GM19324 (cell line): ENCODE data around the gene CTNS.

Experiments used
- ATAC-seq: cut with Tn5 transposase; IDR thresholded peaks from one replicate; pipeline ENCODE4 v1.9.1; 2021; ENCODE audit warnings: mild to moderate bottlenecking, moderate library complexity; ENCODE audit not compliant: unreplicated experiment, low FRiP score

CTNS gene

DNA sequence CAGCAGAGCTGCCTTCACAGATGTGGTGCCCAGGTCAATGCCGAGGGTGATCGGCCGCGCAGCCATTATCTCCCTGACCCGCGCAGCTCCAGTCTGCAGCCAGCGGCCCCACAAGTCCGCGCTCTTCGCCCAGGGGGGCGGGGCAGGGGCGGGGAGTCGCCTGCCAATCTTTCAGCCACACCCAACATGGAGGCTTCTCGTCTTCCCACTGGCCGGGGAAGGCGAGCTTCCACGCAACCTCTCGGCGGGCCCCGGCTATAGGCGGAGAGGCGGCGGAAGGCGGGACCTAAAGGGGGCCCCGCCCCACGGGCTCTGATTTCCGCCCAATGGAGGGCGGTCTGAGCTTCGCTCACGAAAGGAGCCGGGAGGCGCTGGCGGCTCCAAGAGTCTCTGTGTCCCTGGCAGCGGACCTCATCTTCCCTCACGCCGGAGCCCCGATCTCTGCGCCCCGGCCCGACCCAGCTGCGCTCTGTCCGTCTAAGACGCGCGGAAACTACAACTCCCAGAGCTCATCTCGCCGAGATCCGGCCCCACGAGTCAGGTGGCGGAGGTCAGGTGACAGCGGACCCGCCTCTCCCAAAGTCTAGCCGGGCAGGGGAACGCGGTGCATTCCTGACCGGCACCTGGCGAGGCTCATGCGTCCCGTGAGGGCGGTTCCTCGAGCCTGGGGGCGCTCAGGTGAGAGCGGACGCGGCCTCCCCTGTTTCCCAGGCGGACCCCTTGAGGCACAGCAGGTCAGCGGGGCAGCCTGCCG, at the start of gene CTNS, which contains the start of gene SHPK:
Gene CTNS (plus strand): TSS at position 607 of the 754 bp plus-strand sequence. CDS start 3,447 bp downstream, outside the sequence.
Gene SHPK (minus strand): TSS at position 97 of the 754 bp plus-strand sequence. CDS start 31 bp downstream, at position 66.
- peak; percentile 96 for ATAC-seq

DNA sequence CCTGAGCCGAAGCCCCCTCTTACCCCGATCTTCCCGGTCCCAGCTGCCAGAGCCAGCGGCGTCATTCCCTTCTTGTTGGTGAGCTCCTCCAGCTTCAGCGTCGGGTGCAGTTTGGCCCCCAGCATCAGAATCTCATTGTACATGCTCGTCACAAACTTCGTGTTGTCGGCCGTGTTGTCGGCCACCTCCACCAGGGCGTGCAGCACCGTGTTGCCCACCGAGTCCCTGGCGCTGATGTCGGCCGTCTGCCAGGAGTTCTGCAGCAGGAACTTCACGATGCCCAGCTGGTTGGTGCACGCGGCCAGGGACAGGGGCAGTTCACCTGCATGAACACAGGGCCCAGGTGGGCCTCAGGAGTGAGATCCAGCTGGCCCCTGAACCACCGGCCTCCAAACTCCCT, 46.8 kb upstream of the CTNS start:
- ATAC-seq = no peak

DNA sequence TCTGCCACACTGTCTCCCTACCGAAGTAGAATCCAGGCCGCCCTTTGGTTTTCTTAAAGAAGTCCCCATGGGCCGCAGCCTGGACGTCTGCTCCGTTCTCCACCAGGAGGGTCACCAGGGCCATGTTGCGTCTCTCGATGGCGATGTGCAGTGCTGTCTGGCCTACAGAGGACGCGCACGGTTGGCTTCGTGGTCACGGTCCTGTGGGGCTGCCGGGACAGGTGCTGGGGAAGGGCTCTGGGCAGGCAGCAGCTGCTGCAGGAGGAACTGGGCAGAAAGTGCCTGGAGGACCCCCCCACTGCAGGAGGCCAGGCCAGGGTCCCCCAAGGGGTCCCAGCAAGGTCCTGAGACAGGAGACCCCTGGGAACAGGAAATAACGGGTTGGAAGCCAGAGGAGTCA, 46.3 kb upstream of the CTNS start:
- ATAC-seq = no peak

DNA sequence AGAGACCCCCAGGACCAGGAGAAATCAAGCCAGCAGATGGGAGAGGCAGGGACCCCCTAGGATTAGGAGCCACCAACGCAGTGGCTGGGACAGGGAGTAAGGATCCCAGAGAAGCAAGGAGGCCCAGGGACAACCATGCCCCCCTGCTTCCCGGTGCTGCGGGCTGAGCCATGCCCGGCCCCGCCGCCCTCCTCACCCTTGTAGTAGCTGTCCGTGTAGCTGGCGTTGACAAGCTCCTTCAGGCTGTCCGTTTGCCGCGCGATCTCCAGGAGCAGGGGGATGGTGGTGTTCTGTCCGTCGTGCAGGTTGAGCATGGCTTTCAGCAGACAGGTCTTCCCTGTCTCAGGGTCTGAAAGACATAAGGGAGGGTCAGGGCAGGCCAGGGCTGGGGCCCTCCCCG, 45.8 kb upstream of the CTNS start:
- no peak for ATAC-seq

DNA sequence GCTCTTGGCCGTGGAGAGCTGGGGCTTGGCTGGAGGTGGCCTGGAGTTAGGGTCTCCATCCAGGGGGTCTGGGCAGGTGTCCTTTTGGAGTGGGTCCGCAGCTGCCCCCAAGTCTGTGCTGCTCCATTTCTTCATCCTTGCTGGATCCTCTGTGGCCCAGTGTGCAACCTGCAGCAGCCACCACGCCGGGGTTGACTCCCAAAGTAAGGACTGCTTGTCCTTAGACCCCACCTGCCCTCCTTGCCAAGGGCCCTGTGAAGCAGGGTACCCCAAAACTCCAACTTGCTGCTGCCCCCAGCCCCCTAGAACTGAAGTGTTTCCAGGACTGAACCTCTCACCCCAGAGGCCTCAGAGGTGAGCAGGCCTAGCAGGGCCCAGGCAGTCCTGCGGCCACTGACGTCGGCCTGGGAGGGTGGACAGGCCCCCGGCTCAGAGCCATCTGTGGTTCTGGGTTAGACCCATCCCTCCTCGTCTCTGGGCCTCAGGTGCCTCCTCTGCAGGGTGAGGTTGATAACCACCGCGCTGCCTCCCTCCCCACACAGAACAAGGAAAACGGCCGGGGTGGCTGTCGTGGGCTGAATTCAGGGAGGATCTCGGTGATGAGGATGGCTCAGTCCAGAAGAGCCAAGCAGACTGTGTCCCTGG, 44.2 kb upstream of the CTNS start:
- no peak for ATAC-seq

DNA sequence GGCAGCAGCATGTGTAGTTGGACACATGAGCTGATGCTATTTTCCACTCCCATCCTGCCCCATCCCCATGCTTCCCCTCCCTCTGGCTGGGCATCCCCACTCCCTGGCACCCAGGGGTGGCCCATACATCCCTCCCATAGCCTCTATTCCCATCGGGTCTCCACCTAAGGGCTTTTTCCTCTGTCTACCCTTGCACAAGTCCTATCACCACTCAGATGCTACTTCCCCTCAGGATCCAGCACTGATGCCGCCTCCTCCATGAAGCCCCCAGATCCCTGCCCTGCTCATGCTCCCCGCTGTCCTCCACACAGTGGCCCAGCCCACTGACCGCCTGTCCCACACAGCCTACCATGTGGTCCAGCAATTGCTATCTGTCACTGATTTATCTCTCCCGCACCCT, 43.2 kb upstream of the CTNS start:
- ATAC-seq = no peak

DNA sequence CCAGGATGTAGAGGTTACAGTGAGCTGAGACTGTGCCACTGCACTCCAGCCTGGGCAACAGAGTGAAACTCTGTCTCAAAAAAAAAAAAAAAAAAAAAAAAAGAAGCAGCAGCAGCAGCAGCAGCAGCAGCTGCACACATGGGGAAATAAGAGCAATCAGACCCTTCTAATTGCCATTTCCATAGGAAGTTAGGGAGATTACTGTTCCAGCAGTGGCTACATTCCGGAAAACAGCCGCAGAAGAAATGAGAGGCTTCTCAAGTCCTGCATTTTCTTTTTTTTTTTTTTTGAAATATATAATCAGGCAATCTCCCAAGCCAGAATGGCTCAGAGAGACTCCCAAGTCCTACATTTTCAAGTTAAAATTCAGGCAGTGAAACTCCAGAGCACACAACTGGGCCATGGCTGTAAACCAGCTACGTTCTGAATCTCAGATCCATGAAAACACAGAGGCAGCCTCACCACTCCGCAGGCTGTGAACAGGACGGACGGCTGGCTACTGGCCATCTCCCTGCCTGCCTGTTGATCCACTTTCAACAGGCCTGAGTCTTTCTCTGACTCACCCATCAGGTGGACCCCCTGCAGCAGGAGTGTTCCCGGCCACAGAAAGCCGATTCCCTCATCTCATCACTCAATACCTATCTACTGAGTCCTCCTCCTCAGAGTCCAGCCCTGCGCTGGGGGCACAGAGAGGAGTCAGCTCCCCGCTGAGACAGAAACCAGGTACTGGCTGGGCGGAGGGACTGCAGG, 42.3 kb upstream of the CTNS start:
- ATAC-seq = no peak

DNA sequence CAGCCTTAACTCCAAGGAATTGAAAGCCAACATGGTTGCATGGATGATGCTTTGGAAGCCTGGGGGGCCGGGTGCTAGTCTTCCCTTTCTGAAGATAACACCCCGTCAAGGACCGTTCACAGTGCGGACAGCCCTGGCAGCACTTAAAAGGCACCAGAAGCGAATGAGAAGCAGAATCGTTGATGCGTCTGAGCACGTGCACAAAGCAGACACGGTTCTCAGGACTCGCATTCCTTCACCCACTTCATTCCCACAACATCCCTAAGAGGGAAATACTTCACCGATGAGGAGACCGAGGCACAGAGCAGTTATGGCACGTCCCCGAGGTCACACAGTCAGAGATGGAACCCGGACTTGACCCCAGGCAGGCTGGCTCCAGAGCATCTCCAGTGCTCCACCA, 41.6 kb upstream of the CTNS start:
- ATAC-seq = no peak

DNA sequence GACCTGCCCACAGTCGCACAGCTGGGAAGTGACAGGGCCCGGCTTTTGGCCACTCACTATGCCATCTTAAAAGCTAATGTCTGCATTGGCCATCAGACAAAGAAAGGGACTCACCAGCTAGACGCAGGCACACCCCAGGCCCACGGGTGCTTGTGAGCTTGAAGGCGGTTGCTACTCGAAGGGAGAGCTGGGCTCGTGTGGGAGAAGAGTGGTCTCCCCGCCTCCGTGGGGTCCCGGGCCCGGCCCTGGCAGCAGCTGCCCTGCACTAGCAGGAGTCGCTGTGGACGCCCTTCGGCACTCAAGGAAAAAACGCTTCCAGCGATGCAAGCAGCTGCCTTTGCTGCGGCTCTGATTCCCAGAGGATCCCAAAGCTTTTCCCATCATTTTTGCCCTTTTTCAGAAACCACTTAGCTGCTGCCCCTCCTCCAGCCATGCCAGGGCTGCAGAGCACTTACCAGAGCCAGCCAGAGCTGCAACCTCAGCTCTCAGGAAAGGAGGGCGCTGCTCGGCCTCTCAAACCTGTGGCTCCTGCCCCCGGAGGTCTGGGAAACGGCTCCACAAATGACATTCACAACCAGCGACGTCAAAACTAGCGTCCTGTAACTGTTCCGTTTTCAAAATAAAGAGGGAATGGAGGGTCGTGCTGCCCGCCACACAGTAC, 39.6 kb upstream of the CTNS start:
- ATAC-seq = no peak

DNA sequence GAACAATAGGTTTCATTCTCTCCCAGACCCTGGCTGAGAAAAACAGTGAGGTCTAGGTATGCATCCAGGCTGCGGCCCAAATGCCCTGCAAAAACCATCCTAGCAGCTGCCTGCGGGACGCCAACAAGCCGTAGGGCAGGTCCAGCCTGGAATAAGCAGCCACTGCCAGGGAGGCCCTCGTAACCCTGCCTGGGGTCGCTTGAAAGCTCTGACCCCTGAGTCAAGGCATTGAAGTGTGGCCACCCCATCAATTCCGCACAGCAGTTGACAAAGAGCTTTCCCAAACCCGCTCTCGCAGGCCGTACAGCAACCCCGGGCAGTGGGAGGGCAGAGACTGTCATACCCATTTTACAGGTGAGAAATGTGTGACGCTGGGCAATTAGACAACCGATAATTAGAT, 38.5 kb upstream of the CTNS start:
- no peak for ATAC-seq

DNA sequence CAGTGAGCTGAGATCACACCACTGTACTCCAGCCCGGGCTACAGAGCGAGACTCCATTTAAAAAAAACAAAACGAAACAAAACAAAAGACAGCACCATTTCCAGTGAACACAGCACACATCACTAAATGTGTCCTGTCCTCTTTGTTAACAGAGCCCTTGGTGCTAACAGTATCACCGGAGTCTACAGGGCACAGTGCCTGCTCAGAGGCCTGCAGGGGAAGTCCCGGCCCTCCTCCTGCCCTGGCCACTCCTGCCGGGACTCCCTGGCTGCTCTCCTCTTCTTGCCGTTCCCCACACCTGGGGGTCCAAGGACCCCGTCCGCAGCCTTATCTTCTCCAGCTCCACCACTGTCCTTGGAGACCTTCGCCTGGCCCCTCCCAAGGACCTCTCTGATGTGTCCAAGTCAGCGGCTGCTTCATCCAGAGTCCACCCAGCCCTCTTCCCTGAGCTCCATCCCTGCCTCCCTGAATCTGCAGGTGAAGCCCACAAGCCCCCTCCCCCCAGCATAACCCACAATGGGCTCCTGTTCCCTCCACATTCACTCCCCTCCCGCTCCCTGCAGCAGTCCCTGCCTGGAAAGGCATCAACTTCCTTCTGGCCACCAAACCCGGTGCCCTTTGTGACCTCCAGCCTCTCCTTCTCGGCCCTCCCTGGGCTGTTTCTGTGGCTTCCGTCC, 35.9 kb upstream of the CTNS start:
- no peak for ATAC-seq

DNA sequence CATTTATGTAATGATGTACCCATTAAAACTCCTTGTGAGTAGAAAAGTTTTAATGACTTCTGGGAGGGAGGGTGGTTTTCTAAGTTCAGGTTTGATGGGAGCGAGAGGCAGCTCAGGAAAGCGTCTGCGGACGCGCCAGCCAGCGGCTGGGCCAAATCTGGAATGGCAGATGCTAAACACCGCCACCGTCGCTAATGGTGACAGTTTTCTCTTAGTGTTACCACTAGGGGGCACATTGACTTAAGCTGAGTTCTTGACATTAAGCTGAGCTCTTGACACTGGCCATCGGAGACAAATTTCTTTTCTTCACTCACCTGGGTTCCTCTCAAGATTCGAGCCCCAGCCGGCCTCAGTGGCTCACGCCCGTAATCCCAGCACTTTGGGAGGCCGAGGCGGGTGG, 34.1 kb upstream of the CTNS start:
- no peak for ATAC-seq

DNA sequence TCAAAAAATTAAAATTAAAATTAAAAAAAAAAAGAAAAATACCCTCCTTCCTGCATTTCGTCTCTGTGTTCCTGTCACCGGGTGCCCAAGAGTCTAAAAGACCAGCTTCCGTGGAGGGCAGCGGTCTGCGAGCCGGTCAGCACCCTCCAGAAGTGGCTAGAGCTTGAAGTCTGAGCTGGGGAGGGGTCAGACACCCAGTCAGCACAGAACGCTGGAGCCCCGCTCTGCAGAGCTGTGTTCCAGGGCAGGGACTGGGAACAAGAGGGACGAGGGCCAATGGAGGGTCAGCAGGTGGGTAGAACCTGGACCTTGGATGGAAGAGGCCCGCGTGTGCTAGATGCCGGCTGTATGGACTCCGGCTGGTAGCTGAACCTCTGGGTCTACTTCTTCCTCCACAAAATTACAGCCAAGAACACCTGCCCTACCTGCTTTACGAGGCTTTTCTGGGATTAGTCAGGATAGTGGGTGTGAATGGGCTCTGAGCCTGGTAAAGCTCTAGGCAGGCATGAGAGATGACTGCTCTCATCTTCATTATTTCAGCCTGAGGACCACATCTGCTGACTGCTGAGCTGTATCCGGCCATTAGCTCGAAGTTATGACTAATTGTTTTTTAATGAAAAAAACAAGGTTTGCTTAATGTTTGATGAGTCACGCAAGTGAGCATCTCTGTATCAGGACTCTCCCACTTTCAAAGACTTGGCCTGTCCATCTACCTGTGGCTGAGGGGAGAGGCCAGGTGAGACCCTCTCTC, 33.3 kb upstream of the CTNS start:
- ATAC-seq = no peak

DNA sequence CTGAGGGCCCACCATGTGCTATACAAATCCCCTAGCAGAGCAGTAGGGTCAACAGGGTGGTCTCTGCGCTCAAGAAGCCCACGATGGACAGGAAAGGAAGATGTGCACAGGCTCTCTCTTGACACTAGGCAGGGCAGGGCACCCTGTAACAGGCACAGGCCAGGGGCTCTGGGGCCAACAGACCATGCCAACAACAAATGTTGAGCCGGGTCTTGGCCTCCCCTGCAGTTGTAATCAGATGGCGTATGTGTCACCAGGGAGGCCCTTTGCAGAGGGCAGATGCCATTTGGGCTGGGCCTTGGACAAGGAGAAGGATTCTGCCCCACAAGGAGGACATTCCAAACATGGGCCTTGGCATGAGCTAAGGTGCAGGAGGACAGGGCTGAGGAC, 32.7 kb upstream of the CTNS start:
- no peak for ATAC-seq

DNA sequence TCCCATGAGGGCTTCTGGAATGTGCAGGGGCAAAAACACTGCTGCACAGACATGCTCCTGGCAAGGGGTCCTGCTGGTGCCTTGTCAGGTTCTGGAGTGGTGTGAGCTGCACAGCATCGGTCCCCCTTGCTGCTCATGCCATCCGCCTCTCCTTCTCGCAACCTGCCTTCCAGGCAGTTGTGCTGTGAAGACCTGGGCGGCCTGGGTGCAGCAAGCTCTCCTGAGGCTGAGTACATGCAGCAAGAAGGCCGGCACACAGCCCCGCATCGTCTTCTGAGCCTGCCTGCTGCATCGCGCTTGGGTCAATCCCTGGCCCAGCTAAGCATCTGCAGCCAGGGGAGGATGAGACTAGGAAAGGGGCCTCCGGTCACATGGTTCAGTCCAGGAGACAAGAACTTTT, 26.9 kb upstream of the CTNS start:
- no peak for ATAC-seq

DNA sequence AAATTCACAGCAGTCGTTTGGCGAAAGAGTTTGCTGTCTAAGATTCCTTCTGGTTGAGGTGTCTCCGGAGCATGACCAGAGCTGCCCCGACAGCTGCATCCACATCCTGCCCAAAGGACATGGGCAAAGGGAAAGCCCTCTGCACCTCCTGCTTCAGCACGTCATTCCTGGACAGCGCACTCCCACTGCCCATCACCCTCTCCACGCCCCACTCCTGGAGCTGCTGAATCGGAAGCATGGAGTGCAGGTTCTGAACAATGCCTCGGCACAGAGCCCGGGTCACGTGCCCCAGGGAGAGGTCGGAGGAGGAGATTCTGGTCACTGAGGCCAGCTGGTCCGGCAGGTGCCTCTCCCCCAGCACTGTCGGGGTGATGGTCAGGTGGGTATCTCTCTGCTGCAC, 26.0 kb upstream of the CTNS start:
- ATAC-seq = no peak

DNA sequence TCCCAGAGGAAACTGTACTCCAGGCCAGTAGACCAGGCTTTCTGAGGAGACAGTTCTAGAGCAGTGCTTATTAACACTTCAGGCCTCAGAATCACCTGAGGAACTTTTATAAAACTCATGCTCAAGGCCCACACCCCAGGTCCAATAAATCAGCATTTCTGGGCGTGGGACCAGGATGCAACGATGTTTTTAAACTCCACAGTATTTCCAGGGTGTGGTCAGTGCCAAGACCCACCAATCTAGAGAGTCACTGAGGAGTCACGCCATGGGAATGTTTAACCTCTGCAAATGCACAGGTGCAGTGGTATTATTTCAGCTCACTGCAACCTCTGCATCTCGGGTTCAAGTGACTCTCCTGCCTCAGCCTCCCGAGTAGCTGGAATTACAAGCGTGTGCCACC, 23.4 kb upstream of the CTNS start:
- ATAC-seq = no peak

DNA sequence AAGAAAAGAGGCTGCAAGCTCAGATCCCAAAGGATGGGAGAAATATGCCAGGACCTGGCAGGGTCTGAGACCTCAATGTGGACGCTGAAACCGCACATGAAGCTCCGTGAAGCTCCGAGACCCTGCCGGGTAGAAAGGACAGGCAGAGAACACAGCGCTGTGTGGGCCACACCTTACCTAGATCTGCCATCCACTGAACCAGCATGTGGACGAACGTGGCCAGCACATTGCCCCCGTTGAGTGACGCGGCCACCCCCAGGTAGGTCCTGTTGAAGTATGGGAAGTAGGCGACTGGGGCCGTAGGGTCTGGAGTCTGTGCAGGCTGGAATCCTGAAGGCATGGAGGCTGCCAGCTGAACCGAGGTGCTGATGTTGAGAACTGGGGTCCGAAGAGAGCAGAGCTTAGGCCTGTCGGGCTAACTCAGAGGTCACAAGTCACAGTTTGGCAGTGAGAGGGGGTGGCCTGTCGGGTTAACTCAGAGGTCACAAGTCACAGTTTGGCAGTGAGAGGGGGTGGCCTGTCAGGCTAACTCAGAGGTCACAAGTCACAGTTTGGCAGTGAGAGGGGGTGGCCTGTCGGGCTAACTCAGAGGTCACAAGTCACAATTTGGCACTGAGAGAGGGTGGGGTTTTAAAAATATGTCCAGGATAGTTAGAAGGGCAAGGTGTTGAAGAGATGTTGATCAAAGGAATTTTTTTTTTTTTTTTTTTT, 21.2 kb upstream of the CTNS start:
- no peak for ATAC-seq

DNA sequence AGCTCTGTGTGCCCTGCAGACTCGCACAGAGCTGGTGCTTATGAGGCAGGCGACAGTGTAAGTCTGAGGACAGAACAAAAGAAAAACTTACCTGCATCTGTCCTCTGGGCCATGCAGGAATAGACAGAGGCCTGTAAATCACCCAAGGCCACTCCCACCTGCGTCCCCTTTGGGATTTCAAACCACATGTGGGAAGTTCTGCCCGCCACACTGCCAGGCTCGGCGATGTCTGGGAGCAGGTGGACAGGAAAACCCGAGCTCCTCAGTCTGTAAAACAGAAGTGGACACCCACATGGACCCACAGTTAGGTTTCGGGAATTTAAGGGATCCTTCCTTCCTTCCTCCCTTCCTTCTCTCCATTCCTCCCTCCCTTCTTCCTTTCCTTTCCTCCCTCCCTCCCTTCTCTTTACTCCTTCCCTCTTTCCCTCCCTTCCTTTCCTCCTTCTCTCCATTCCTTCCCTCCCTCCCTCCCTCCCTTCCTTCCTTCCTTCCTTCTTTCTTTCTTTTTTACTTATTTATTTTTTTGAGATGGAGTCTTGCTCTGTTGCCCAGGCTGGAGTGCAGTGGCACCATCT, 15.3 kb upstream of the CTNS start:
- ATAC-seq = no peak
